Measurements from ENCODE around the gene OTUB1. TPM values are rescaled to one million over a fixed set of nuclear protein-coding genes. Genes with fewer than 3 reads are reported as not detected.

Gene OTUB1
- total RNA-seq, 1 donor from 2014 or later: 52.2 TPM

DNA sequence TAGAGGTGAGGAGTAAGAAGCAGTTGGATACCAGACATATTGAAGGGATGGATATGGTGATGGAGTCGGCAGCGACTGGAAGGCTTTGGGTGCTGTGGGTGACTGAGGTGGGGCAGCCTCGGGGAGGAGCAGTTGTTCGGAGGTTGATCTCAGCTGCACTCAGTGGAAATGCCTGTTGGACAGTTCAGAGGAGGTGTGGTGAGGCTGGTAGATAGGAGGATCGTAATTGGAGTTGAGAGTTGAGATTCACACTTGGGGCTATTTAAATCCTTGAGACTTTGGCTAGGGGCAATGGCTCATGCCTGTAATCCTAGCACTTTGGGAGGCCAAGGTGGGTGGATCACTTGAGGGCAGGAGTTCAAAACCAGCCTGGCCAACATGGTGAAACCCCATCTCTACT is 6.9 kb downstream of the OTUB1 start:
- no peak for TF ChIP-seq CTCF (IDR thresholded peaks at IDR 0.05)
- no peak overlapping the region for H3K27ac Mint-ChIP-seq (ENCODE audit: unreplicated experiment)

DNA sequence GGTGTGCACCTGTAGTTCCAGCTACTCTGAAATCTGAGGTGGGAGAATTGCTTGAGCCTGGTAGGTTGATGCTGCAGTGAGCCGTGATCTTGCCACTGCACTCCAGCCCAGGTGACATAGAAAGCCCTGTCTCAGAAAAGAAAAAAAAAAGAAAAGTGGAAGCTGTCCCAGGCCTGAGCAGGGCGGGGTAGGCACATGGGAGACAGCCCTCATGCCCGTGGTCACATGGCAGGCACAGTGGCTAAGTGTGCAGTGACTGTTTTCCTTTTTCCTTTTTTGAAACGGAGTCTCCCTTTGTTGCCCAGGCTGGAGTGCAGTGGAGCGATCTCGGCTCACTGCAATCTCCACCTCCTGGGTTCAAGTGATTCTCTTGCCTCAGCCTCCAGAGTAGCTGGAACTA is 7.8 kb downstream of the OTUB1 start:
- no peaks in the 10 kb centered on the region for H3K9me3 Mint-ChIP-seq (ENCODE audit: low read depth)
- H3K4me1 Mint-ChIP-seq (ENCODE audit: low read depth): no peaks in the 10 kb centered on the region
- peaks cover 18% of the 10 kb centered on the region for H3K36me3 Mint-ChIP-seq (ENCODE audit: low read depth)
- peak overlapping the region; percentile 57 for H3K27ac Mint-ChIP-seq (ENCODE audit: unreplicated experiment)
- no peaks in the 10 kb centered on the region for H3K27me3 Mint-ChIP-seq (ENCODE audit: low read depth)
- H3K4me3 Mint-ChIP-seq (ENCODE audit: unreplicated experiment): no peak overlapping the region
- no peak for TF ChIP-seq CTCF (IDR thresholded peaks at IDR 0.05)
- no peak for DNase-seq (ENCODE audit: low spot score)

More for the DNA sequence above, 6.9 kb downstream of the OTUB1 start:
- Mint-ChIP-seq H3K9me3 (ENCODE audit: low read depth) (no peaks in the 10 kb centered on the region), H3K36me3 (ENCODE audit: low read depth) (peaks cover 18% of the 10 kb centered on the region), H3K4me3 (ENCODE audit: unreplicated experiment) (no peak overlapping the region), H3K27me3 (ENCODE audit: low read depth) (no peaks in the 10 kb centered on the region), H3K4me1 (ENCODE audit: low read depth) (peaks cover 4% of the 10 kb centered on the region)
- no peak for DNase-seq (ENCODE audit: low spot score)

GRCh38 chr11:63996512-63996911 is 10.3 kb downstream of the OTUB1 start:
- H3K4me3 Mint-ChIP-seq (ENCODE audit: unreplicated experiment): no peak overlapping the region
- H3K4me1 Mint-ChIP-seq (ENCODE audit: low read depth): peaks cover 3% of the 10 kb centered on the region
- H3K9me3 Mint-ChIP-seq (ENCODE audit: low read depth): no peaks in the 10 kb centered on the region
- H3K27ac Mint-ChIP-seq (ENCODE audit: unreplicated experiment): no peak overlapping the region
- no peaks in the 10 kb centered on the region for H3K27me3 Mint-ChIP-seq (ENCODE audit: low read depth)
- peaks cover 16% of the 10 kb centered on the region for H3K36me3 Mint-ChIP-seq (ENCODE audit: low read depth)
- DNase-seq (ENCODE audit: low spot score): no peak
- no peak for TF ChIP-seq CTCF (IDR thresholded peaks at IDR 0.05)

GRCh38 chr11:63997104-63997700 is 11.0 kb downstream of the OTUB1 start:
- H3K9me3 Mint-ChIP-seq (ENCODE audit: low read depth): no peaks in the 10 kb centered on the region
- H3K36me3 Mint-ChIP-seq (ENCODE audit: low read depth): peaks cover 14% of the 10 kb centered on the region
- H3K27me3 Mint-ChIP-seq (ENCODE audit: low read depth): no peaks in the 10 kb centered on the region
- no peak for DNase-seq (ENCODE audit: low spot score)
- H3K4me3 Mint-ChIP-seq (ENCODE audit: unreplicated experiment): no peak overlapping the region
- H3K27ac Mint-ChIP-seq (ENCODE audit: unreplicated experiment): no peak overlapping the region
- no peak for TF ChIP-seq CTCF (IDR thresholded peaks at IDR 0.05)
- H3K4me1 Mint-ChIP-seq (ENCODE audit: low read depth): peaks cover 8% of the 10 kb centered on the region

DNA sequence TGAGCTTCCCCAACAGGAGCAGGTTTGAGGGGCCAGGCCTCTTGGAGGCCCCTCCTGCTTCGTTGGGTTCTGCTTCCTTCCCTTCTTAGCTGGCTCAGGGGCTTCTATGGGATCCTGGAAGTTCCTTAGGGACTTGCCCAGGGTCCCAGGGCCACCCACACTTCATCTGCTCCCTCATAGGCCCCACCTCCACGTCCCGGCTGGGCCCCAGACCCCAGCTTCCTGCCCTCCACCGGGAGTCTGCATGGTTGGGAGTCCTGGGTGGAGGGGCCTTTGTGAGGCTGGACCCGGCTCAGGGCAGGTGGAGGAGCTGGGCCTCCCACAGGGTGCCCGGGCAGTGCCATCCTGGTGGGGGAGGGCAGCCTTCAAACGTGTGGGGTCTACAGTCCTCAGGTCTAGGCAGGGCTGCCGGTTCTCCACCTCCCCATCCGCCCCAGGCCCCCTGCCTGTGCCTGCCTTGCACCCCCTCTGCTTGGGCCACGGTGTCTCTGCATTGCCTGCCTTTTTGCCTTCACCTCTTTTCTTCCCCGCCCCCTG is 11.6 kb downstream of the OTUB1 start:
- H3K27me3 Mint-ChIP-seq (ENCODE audit: low read depth): no peaks in the 10 kb centered on the region
- H3K27ac Mint-ChIP-seq (ENCODE audit: unreplicated experiment): no peak overlapping the region
- peaks cover 8% of the 10 kb centered on the region for H3K4me1 Mint-ChIP-seq (ENCODE audit: low read depth)
- no peak for TF ChIP-seq CTCF (IDR thresholded peaks at IDR 0.05)
- H3K36me3 Mint-ChIP-seq (ENCODE audit: low read depth): peaks cover 13% of the 10 kb centered on the region
- DNase-seq (ENCODE audit: low spot score): no peak
- no peaks in the 10 kb centered on the region for H3K9me3 Mint-ChIP-seq (ENCODE audit: low read depth)
- no peak overlapping the region for H3K4me3 Mint-ChIP-seq (ENCODE audit: unreplicated experiment)

Data from chondrocyte (in vitro differentiated cells).